Calu3 (cell line): Measurements from ENCODE around the gene WNT9B. TPM values are rescaled to one million over a fixed set of nuclear protein-coding genes. Genes with fewer than 3 reads are reported as not detected.

ENCODE experiments used
- BruUV-seq: library from RNA; stranded (reverse); fragments of 400-500 nt; replicated peaks from 2 replicates; lab custom pipeline; 2021; lab: Mats Ljungman, UMichigan
- CTCF ChIA-PET: fragments of 300-600 bp; sonication (Branson Sonifier 250); formaldehyde crosslinking; loops from one replicate; lab custom pipeline; 2022; ENCODE audit warnings: antibody characterized with exemption; lab: Charles Lee
- DNase-seq: peaks from one replicate; pipeline ENCODE4 v3.0.0; 2022
- H3K27ac Mint-ChIP-seq: one replicate; pipeline ENCODE4 v1.8.0; 2022; ENCODE audit warnings: mixed read lengths; ENCODE audit not compliant: unreplicated experiment
- H3K27me3 Mint-ChIP-seq: one replicate; pipeline ENCODE4 v1.8.0; 2022; ENCODE audit warnings: mixed read lengths; ENCODE audit not compliant: unreplicated experiment
- H3K36me3 Mint-ChIP-seq: one replicate; pipeline ENCODE4 v1.8.0; 2022; ENCODE audit warnings: mild to moderate bottlenecking, moderate library complexity, mixed read lengths; ENCODE audit not compliant: insufficient read depth, unreplicated experiment
- H3K4me1 Mint-ChIP-seq: one replicate; pipeline ENCODE4 v1.8.0; 2022; ENCODE audit warnings: mild to moderate bottlenecking, low read depth, mixed read lengths; ENCODE audit not compliant: unreplicated experiment
- H3K4me3 Mint-ChIP-seq: one replicate; pipeline ENCODE4 v1.8.0; 2022; ENCODE audit warnings: mild to moderate bottlenecking, low read depth, moderate library complexity, mixed read lengths; ENCODE audit not compliant: unreplicated experiment
- H3K9me3 Mint-ChIP-seq: one replicate; pipeline ENCODE4 v1.8.0; 2022; ENCODE audit warnings: low read depth, mixed read lengths; ENCODE audit not compliant: unreplicated experiment
- intact Hi-C: fragments of 100-400 bp; cut with micrococcal nuclease; formaldehyde crosslinking; loops from one replicate; pipeline ENCODE4 v1.10.0; 2022; ENCODE audit not compliant: unreplicated experiment
- total RNA-seq: library from RNA; stranded (reverse); gene quantifications from 2 replicates; pipeline ENCODE4 v1.2.3, GENCODE V29; 2022
- TF ChIP-seq, protein P1 (sequence below): fragments of 200-600 bp; IDR thresholded peaks from one replicate; pipeline ENCODE4 v1.8.0; 2022; ENCODE audit warnings: antibody characterized with exemption; ENCODE audit not compliant: unreplicated experiment

Gene WNT9B
- total RNA-seq, 1 experiment from 2014 or later: not detected

DNA sequence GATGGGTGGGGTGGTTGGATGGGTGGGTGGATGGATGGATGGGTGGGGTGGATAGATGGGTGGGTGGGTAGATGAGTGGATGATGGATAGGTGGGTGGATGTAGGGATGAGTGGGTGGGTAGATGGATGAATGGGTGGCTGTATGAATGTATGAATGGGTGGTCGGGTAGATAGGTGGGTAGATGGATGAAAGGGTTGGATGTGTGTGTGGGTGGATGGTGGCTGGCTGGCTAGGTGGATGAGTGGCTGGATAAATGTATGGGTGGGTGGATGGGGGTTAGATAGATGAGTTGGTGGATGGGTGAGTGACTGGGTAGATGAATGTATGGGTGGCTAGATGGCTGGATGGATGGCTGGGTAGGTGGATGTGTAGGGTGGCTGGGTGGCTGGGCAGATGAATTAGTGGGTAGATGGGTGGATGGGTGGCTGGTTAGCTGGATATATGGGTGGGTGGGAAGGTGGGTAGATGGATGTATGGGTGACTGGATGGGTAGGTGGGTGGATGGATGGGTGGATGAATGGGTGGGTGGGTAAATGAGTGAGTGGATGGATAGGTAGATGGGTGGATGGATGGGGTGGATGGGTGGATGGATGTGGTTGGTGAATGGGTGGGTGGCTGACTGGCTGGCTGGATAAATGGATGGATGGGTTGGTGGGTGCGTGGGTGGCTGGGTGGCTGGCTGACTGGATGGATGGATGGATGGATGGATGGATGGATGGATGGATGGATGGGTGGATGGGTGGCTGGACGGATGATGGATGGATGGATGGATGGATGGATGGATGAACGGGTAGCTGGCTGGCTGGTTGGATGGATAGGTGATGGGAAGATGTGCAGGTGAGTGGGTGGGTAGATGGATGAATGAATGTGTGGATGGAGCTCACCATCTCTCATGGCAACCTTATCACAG lies 52.6 kb downstream of the WNT9B start:
- Mint-ChIP-seq H3K27me3 (peaks cover 94% of the 10 kb centered on the region), H3K27ac (no peak overlapping the region), H3K4me1 (no peaks in the 10 kb centered on the region), H3K9me3 (no peaks in the 10 kb centered on the region), H3K36me3 (no peaks in the 10 kb centered on the region), H3K4me3 (no peak overlapping the region)
- no TSS peak for BruUV-seq
- TF ChIP-seq, protein P1, sequence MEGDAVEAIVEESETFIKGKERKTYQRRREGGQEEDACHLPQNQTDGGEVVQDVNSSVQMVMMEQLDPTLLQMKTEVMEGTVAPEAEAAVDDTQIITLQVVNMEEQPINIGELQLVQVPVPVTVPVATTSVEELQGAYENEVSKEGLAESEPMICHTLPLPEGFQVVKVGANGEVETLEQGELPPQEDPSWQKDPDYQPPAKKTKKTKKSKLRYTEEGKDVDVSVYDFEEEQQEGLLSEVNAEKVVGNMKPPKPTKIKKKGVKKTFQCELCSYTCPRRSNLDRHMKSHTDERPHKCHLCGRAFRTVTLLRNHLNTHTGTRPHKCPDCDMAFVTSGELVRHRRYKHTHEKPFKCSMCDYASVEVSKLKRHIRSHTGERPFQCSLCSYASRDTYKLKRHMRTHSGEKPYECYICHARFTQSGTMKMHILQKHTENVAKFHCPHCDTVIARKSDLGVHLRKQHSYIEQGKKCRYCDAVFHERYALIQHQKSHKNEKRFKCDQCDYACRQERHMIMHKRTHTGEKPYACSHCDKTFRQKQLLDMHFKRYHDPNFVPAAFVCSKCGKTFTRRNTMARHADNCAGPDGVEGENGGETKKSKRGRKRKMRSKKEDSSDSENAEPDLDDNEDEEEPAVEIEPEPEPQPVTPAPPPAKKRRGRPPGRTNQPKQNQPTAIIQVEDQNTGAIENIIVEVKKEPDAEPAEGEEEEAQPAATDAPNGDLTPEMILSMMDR: no peak
- CTCF ChIA-PET: interaction anchor here (0.8 kb wide), 1 partner anchor 89 kb away, joined by 6 read pairs; no protein-coding TSS in a partner anchor
- intact Hi-C loops: no loop called here
- DNase-seq: no peak

DNA sequence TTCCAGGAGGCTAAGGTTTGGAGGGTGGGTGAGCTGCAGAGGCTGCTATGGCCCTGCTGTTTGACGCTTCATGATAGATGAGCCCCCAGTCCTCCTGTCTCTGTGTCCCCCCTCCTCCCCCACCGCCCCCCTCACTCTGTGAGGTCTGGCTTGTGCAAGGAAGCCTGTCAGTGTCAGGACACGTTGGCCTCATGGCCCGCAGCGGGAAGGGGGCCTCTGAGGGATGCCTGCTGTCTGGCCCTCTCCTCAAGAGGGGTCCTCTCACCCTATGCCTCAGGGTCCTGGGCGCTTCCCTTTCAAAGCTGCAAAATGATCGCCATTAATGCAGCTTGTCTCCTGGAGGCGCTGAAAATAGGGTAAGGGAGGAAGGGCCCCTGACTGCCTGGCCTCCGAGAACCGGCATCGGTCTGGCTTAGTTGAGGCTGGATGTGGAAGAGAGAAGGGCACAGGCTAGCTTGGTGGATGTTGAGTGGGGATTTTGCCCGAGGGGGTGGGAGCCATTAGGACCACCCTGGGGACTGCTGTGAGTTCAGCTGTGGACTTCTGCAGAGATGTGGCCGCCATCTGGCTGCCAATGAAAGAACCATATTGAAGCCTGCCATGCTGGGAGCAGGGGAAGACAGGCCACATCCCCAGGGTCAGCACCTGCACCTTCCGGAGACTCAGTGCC lies 56.8 kb downstream of the WNT9B start:
- no TSS peak for BruUV-seq
- Mint-ChIP-seq H3K4me1 (no peaks in the 10 kb centered on the region), H3K9me3 (no peaks in the 10 kb centered on the region), H3K36me3 (no peaks in the 10 kb centered on the region), H3K27me3 (peaks cover 94% of the 10 kb centered on the region), H3K27ac (no peak overlapping the region), H3K4me3 (no peak overlapping the region)
- DNase-seq: no peak
- intact Hi-C loops: no loop called here
- TF ChIP-seq, protein P1: no peak
- CTCF ChIA-PET: interaction anchor here (0.7 kb wide), 1 partner anchor 75 kb away, joined by 4 read pairs; no protein-coding TSS in a partner anchor

DNA sequence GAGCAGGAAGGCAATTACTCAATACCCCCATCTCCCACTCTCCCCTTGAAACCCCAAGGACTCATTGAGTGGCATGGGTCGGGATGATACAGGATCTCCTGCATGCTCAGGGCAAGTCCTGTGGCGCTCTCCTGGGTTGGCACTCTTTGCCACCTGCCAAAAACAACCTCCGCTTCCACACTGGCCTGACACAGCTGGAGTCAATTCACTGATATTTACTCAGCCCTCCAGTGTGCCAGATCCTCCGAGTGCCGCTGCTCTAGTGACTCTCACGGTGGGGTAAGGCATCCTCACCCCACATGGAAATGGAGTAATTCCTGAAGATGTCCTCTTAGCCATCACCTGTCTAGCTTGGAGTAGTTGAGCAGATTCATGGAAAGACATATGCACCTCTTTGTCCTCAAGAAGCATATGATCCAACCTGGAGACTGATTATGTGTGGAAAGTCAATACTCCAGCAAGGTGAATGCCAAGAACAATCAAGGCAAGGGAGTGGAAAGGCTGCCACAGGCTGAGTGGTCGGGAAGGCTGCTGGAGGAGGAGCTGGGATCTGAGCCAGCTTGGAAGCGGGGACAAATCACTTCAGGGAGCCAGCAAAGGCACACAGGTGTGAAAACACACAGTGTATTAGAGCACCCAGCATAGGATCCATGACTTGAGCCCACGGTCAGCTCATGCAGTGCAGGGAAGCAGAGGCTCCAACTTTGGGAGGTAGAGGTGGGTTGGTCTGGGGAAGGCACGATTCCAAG lies 59.0 kb downstream of the WNT9B start:
- TF ChIP-seq, protein P1: no peak
- no peak overlapping the region for H3K4me3 Mint-ChIP-seq
- H3K9me3 Mint-ChIP-seq: no peaks in the 10 kb centered on the region
- no peak overlapping the region for H3K27ac Mint-ChIP-seq
- peaks cover 93% of the 10 kb centered on the region for H3K27me3 Mint-ChIP-seq
- CTCF ChIA-PET: no interaction called here
- intact Hi-C loops: no loop called here
- DNase-seq: no peak
- no peaks in the 10 kb centered on the region for H3K4me1 Mint-ChIP-seq
- H3K36me3 Mint-ChIP-seq: no peaks in the 10 kb centered on the region
- BruUV-seq: no TSS peak

DNA sequence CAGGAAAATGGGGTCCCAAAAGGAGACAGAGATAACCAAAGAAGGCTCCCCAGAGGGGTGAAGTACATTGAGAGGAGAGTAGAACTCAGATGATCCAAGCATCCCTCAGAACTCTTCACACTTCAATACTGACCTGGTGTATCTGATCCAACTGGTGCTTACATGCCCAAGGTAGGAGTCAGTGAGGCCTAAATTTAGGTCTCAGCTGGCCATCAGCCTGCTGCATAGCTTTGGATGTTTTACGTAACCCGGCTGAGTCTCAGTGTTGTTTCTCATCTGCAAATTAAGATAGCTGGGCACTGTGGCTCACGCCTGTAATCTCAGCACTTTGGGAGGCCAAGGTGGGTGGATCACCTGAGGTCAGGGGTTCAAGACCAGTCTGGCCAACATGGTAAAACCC lies 59.9 kb downstream of the WNT9B start:
- H3K27ac Mint-ChIP-seq: no peak overlapping the region
- BruUV-seq: no TSS peak
- H3K36me3 Mint-ChIP-seq: no peaks in the 10 kb centered on the region
- no peaks in the 10 kb centered on the region for H3K4me1 Mint-ChIP-seq
- H3K9me3 Mint-ChIP-seq: no peaks in the 10 kb centered on the region
- DNase-seq: no peak
- intact Hi-C loops: no loop called here
- TF ChIP-seq, protein P1: no peak
- CTCF ChIA-PET: no interaction called here
- H3K27me3 Mint-ChIP-seq: peaks cover 86% of the 10 kb centered on the region
- H3K4me3 Mint-ChIP-seq: no peak overlapping the region
